Tibial artery (tissue), 4 donors: Measurements from ENCODE around the gene CDK15.

ENCODE experiments used
- DNase-seq, 2 donors: peaks; one replicate each; pipeline ENCODE4 v3.0.0-alpha.2; 2019
- H3K27ac ChIP-seq, 2 donors: fragments of 200-600 bp; sonication (generic) in 1 of 2; 1 replicate in 1 of 2; 2 replicates in 1 of 2; pipeline ENCODE4 v1.5.1; 2018 to 2019; ENCODE audit warnings: mild to moderate bottlenecking in 1 of 2
- H3K27me3 ChIP-seq, 2 donors: fragments of 200-600 bp; sonication (generic) in 1 of 2; one replicate each; pipeline versions ENCODE4 v1.5.1 to v1.6.0; 2016 to 2019
- H3K36me3 ChIP-seq, 3 donors: fragments of 200-600 bp; sonication (generic) in 2 of 3; one replicate each; pipeline ENCODE4 v1.5.1; 2016 to 2019; ENCODE audit warnings: mild to moderate bottlenecking in 2 of 3
- H3K4me1 ChIP-seq, 4 donors: fragments of 200-600 bp; sonication (generic) in 2 of 4; 1 replicate in 3 of 4; 2 replicates in 1 of 4; pipeline ENCODE4 v1.5.1; 2016 to 2019
- H3K4me3 ChIP-seq, 2 donors: fragments of 200-600 bp; sonication (generic) in 1 of 2; 1 replicate in 1 of 2; 2 replicates in 1 of 2; pipeline ENCODE4 v1.5.1; 2018 to 2019; ENCODE audit warnings: mild to moderate bottlenecking in 2 of 2
- H3K9me3 ChIP-seq, 3 donors: fragments of 200-600 bp; sonication (generic) in 1 of 3; one replicate each; pipeline ENCODE4 v1.5.1; 2016 to 2019
- CTCF ChIP-seq, 2 experiments: fragments of 200-600 bp in 1 of 2; fragments of 450-650 bp in 1 of 2; IDR thresholded peaks; one replicate each; pipeline ENCODE4 v1.5.1; 2017 to 2019; ENCODE audit warnings: antibody characterized with exemption in 2 of 2, mild to moderate bottlenecking in 1 of 2, moderate library complexity in 1 of 2
- intact Hi-C: fragments of 100-400 bp; cut with DNase I; formaldehyde crosslinking; loops from one replicate; pipeline ENCODE4 v1.15.0; 2023; ENCODE audit warnings: low total_unique reads

CDK15 gene

GRCh38 chr2:201872591-201872990, 66.3 kb downstream of the CDK15 start:
- H3K27ac ChIP-seq, result no peak overlapping the region
- H3K4me1 ChIP-seq, result peaks cover 0 to 22% (median 0%) of the 10 kb centered on the region in 4 donors
- H3K4me3 ChIP-seq, result no peak overlapping the region
- no peak for TF ChIP-seq CTCF (IDR thresholded peaks at IDR 0.05)
- no peaks in the 10 kb centered on the region for H3K27me3 ChIP-seq
- H3K36me3 ChIP-seq, result no peaks in the 10 kb centered on the region
- no peak for DNase-seq
- intact Hi-C loops, result no loop called here
- H3K9me3 ChIP-seq, result no peaks in the 10 kb centered on the region

- intact Hi-C loops, result loop anchor here (2.0 kb wide), 1 partner anchor 153 kb away; the partner anchor contains the start of gene FZD7
- no peaks in the 10 kb centered on the region for H3K36me3 ChIP-seq
- no peak for DNase-seq
- H3K27ac ChIP-seq, result peak overlapping the region; percentile 57 to 65
- no peak overlapping the region for H3K4me3 ChIP-seq
- no peaks in the 10 kb centered on the region for H3K27me3 ChIP-seq
- H3K9me3 ChIP-seq, result no peaks in the 10 kb centered on the region
- no peak for TF ChIP-seq CTCF (IDR thresholded peaks at IDR 0.05)
- H3K4me1 ChIP-seq, result peaks cover 0 to 46% (median 30%) of the 10 kb centered on the region in 4 donors
Observed at GRCh38 chr2:201879996-201880395, 73.7 kb downstream of the CDK15 start.

GRCh38 chr2:201880579-201880978, 74.2 kb downstream of the CDK15 start:
- Histone ChIP-seq H3K9me3 (no peaks in the 10 kb centered on the region), H3K27me3 (no peaks in the 10 kb centered on the region), H3K4me3 (peak overlapping the region in 1 of 2 donors; percentile 22), H3K27ac (peak overlapping the region; percentile 57 to 65), H3K36me3 (no peaks in the 10 kb centered on the region), H3K4me1 (peaks cover 0 to 46% (median 30%) of the 10 kb centered on the region in 4 donors)
- TF ChIP-seq CTCF (IDR thresholded peaks at IDR 0.05), result no peak
- intact Hi-C loops, result loop anchor here (2.0 kb wide), 1 partner anchor 152 kb away; the partner anchor contains the start of gene FZD7
- DNase-seq, result no peak

GRCh38 chr2:201880993-201881611, 74.8 kb downstream of the CDK15 start:
- no peak for TF ChIP-seq CTCF (IDR thresholded peaks at IDR 0.05)
- no peaks in the 10 kb centered on the region for H3K9me3 ChIP-seq

GRCh38 chr2:201881741-201882140, 75.4 kb downstream of the CDK15 start:
- Histone ChIP-seq H3K4me1 (peaks cover 0 to 46% (median 30%) of the 10 kb centered on the region in 4 donors), H3K36me3 (no peaks in the 10 kb centered on the region), H3K27ac (peak overlapping the region; percentile 57 to 65), H3K9me3 (no peaks in the 10 kb centered on the region), H3K4me3 (no peak overlapping the region), H3K27me3 (no peaks in the 10 kb centered on the region)
- no peak for TF ChIP-seq CTCF (IDR thresholded peaks at IDR 0.05)
- intact Hi-C loops, result loop anchor here (2.0 kb wide), 1 partner anchor 151 kb away; the partner anchor contains the start of gene FZD7
- no peak for DNase-seq

More at GRCh38 chr2:201880993-201881611, 74.8 kb downstream of the CDK15 start:
- Histone ChIP-seq H3K4me3 (peak overlapping the region in 1 of 2 donors; percentile 22), H3K4me1 (peaks cover 0 to 46% (median 30%) of the 10 kb centered on the region in 4 donors), H3K27me3 (no peaks in the 10 kb centered on the region), H3K27ac (peak overlapping the region; percentile 57 to 65), H3K36me3 (no peaks in the 10 kb centered on the region)
- DNase-seq, result peak; percentile 53 to 74
- intact Hi-C loops, result loop anchor here (2.0 kb wide), 1 partner anchor 152 kb away; the partner anchor contains the start of gene FZD7
